Kidney (tissue), 14 donors: Measurements from ENCODE around the gene ARV1. TPM values are rescaled to one million over a fixed set of nuclear protein-coding genes. Genes with fewer than 3 reads are reported as not detected.

ENCODE experiments used
- DNase-seq, 5 donors: peaks; one replicate each; pipeline ENCODE4 v3.0.0-alpha.2; 2013 to 2020
- FAIRE-seq: peaks from 2 replicates; lab custom pipeline; 2012; peaks lifted over from hg19 to GRCh38; lab: Jason Lieb, UNC
- H3K27ac ChIP-seq, 2 donors: one replicate each; pipeline ENCODE4 v1.7.0; 2013; ENCODE audit warnings: low read depth in 2 of 2, low read length in 2 of 2, inconsistent platforms in 1 of 2
- H3K27me3 ChIP-seq: one replicate; pipeline ENCODE4 v1.7.1; 2013; ENCODE audit warnings: low read length, inconsistent platforms; ENCODE audit not compliant: control insufficient read depth, insufficient read depth
- H3K36me3 ChIP-seq, 3 donors: one replicate each; pipeline versions ENCODE4 v1.7.0 to v1.7.1; 2013; ENCODE audit warnings: low read length in 3 of 3, control low read depth in 1 of 3, inconsistent platforms in 1 of 3; ENCODE audit not compliant: insufficient read depth in 3 of 3, control insufficient read depth in 2 of 3
- H3K4me1 ChIP-seq, 3 donors: one replicate each; pipeline versions ENCODE4 v1.7.0 to v1.7.1; 2013; ENCODE audit warnings: low read length in 3 of 3, inconsistent platforms in 1 of 3, low read depth in 1 of 3; ENCODE audit not compliant: control insufficient read depth in 2 of 3, insufficient read depth in 2 of 3
- H3K4me3 ChIP-seq, 3 donors: one replicate each; pipeline versions ENCODE4 v1.7.0 to v1.8.1; 2013; ENCODE audit warnings: low read length in 3 of 3, control low read depth in 1 of 3, inconsistent platforms in 1 of 3
- H3K9ac ChIP-seq, 3 donors: one replicate each; pipeline versions ENCODE4 v1.7.0 to v1.7.1; 2013; ENCODE audit warnings: low read length in 3 of 3, control low read depth in 1 of 3, inconsistent platforms in 1 of 3
- H3K9me3 ChIP-seq, 3 donors: one replicate each; pipeline versions ENCODE4 v1.7.0 to v1.7.1; 2013; ENCODE audit warnings: low read length in 3 of 3, control low read depth in 1 of 3, inconsistent platforms in 1 of 3; ENCODE audit not compliant: control insufficient read depth in 2 of 3, insufficient read depth in 1 of 3
- intact Hi-C: fragments of 100-400 bp; cut with DNase I; formaldehyde crosslinking; loops from one replicate; pipeline ENCODE4 v1.11.1; 2022
- polyA plus RNA-seq: library from polyadenylated mRNA; stranded (reverse); fragments of 350-450 nt; fragmentation: Illumina TruSeq; extraction: RNeasy Lipid Tissue Mini Kit (QIAGEN cat#74804); gene quantifications from one replicate; pipeline ENCODE4 v1.2.3, GENCODE V29; 2014; ENCODE audit warnings: low read depth, low replicate concordance; ENCODE audit not compliant: insufficient read depth
- total RNA-seq: library from RNA; stranded (reverse); fragmentation: NEBNext Ultra II Directional; extraction: Animal tissue kit (Norgen Biotek cat#: 25700); gene quantifications from one replicate; pipeline ENCODE4 v1.2.1, GENCODE V29; 2021
- TF ChIP-seq, protein P1 (sequence below): IDR thresholded peaks from 3 replicates; pipeline ENCODE4 v1.5.1; 2012; ENCODE audit warnings: mild to moderate bottlenecking, moderate library complexity, borderline replicate concordance; ENCODE audit not compliant: insufficient read depth; ENCODE audit errors: extremely low read depth
- donor health status: control.
- donor health status: control.
- donor health status: control.
- donor health status: control.
- donor health status: control.
- donor health status: DM: yes; HTN: yes; CAD: no.
- donor health status: Normal renal cell carcinoma (clear cell type).

ARV1 gene
- total and polyA plus RNA-seq, 2 donors from 2014 or later: 21.1 to 38.5 TPM

DNA sequence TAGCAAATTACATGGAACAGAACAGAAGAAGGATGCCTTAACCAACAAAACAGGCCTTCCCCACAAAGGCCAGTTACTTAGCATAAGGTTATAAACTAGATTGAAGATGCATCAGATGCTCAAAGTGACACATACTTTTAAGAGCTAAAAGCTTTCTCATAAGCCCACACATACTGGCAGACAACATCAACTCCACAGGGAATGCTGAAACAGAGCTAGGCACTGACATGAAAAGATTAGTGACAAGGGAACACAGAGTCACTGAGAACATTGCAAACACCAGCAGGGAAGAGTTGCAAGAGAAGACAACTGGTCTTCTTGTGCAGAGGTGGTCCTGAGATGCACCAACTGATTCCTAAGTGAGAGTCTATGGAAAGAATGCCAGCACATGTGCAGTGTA, 7.1 kb upstream of the ARV1 start:
- no peak for DNase-seq
- no peak overlapping the region for H3K9ac ChIP-seq
- TF ChIP-seq, protein P1, sequence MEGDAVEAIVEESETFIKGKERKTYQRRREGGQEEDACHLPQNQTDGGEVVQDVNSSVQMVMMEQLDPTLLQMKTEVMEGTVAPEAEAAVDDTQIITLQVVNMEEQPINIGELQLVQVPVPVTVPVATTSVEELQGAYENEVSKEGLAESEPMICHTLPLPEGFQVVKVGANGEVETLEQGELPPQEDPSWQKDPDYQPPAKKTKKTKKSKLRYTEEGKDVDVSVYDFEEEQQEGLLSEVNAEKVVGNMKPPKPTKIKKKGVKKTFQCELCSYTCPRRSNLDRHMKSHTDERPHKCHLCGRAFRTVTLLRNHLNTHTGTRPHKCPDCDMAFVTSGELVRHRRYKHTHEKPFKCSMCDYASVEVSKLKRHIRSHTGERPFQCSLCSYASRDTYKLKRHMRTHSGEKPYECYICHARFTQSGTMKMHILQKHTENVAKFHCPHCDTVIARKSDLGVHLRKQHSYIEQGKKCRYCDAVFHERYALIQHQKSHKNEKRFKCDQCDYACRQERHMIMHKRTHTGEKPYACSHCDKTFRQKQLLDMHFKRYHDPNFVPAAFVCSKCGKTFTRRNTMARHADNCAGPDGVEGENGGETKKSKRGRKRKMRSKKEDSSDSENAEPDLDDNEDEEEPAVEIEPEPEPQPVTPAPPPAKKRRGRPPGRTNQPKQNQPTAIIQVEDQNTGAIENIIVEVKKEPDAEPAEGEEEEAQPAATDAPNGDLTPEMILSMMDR: no peak
- intact Hi-C loops: no loop called here
- no peaks in the 10 kb centered on the region for H3K36me3 ChIP-seq
- no peaks in the 10 kb centered on the region for H3K9me3 ChIP-seq
- no peak for FAIRE-seq
- no peak overlapping the region for H3K4me3 ChIP-seq
- H3K4me1 ChIP-seq: no peaks in the 10 kb centered on the region
- H3K27me3 ChIP-seq: no peaks in the 10 kb centered on the region
- H3K27ac ChIP-seq: no peak overlapping the region

DNA sequence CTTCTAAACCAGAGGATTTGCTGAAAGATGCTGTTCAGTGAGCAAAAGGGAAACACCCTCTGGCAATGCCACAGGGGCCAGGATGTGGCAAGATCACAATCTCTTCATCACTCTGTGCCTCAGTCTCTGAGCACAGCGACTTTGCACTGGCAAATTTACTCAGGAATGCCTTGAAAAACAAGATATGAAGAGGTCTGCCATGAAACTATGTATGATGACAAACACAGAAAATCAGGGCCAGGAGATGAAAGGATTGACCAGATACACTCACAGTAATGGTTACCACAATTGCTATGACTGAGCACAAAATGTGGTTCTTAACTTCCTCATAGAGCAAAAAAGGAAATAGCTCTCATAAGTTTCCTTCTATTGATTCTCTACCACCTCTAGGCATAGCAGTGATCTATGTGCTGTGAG, 6.0 kb upstream of the ARV1 start:
- no peak overlapping the region for H3K27ac ChIP-seq
- H3K9me3 ChIP-seq: no peaks in the 10 kb centered on the region
- peaks cover 0 to 11% (median 2%) of the 10 kb centered on the region in 3 donors for H3K4me1 ChIP-seq
- no peak for FAIRE-seq
- H3K9ac ChIP-seq: no peak overlapping the region
- H3K27me3 ChIP-seq: no peaks in the 10 kb centered on the region
- no peaks in the 10 kb centered on the region for H3K36me3 ChIP-seq
- intact Hi-C loops: no loop called here
- TF ChIP-seq, protein P1: no peak
- no peak for DNase-seq
- H3K4me3 ChIP-seq: no peak overlapping the region

DNA sequence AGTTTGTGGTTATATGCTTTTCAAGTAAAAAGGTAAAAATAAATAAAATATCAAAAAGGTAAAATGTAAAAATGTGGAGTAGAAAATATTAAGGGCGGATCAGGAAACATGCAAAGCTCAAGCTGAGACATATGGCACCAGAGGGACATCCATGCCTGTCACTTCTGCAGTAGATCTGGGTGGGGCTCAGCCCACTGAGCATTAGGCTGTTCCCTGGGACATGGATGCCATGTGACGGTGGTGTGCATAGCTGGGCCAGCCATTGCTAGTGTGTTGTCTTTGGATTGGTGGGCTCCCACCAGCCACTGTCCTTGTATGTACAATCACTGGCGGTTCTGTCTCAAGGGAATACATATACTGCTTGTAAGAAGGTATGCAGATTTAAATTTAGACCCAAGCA, 3.3 kb upstream of the ARV1 start:
- Histone ChIP-seq H3K36me3 (no peaks in the 10 kb centered on the region), H3K9me3 (no peaks in the 10 kb centered on the region), H3K4me1 (peaks cover 0 to 11% (median 5%) of the 10 kb centered on the region in 3 donors), H3K9ac (no peak overlapping the region), H3K27ac (no peak overlapping the region), H3K4me3 (no peak overlapping the region), H3K27me3 (no peaks in the 10 kb centered on the region)
- no peak for DNase-seq
- intact Hi-C loops: no loop called here
- no peak for FAIRE-seq
- TF ChIP-seq, protein P1: no peak

DNA sequence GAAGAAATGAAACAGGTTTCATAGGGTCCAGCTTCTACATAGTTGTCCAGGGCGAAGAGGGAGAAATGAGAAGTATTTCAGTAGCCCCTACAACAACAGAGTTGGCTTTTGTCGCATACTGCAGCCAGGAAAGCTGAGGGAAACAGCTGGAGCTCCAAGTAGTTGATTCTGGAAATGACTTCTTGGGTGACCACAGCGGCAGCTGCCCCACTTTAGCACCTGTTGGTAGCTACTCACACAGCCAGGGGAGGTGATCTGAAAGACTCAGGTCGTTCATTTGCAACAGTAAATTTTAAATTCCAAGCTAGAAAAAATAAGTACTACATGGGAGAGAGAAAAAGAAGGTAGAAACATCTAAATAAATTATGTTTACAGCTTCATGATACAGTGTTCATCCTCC, 2.5 kb upstream of the ARV1 start:
- FAIRE-seq: no peak
- H3K9ac ChIP-seq: no peak overlapping the region
- TF ChIP-seq, protein P1: no peak
- no peak overlapping the region for H3K4me3 ChIP-seq
- peaks cover 0 to 11% (median 5%) of the 10 kb centered on the region in 3 donors for H3K4me1 ChIP-seq
- no peak for DNase-seq
- H3K27me3 ChIP-seq: no peaks in the 10 kb centered on the region
- H3K9me3 ChIP-seq: no peaks in the 10 kb centered on the region
- intact Hi-C loops: no loop called here
- H3K36me3 ChIP-seq: no peaks in the 10 kb centered on the region
- no peak overlapping the region for H3K27ac ChIP-seq
